ENCODE results near the gene LMO2.

Gene LMO2

GRCh38 chr11:33931067-33931466 lies 39.2 kb upstream of the LMO2 start:
- TF ChIP-seq CTCF (conservative IDR thresholded peaks at IDR 0.05; ENCODE audit: low read depth, low read length), result no peak
- Histone ChIP-seq H3K4me3 (IDR thresholded peaks at IDR 0.05; ENCODE audit: insufficient read depth, low read depth, low read length) (no peak overlapping the region), H3K4me2 (no peak overlapping the region), H3K36me3 (ENCODE audit: insufficient read depth) (no peaks in the 10 kb centered on the region), H2AFZ (ENCODE audit: low read depth) (no peak overlapping the region), H3K9ac (no peak overlapping the region), H3K27me3 (ENCODE audit: insufficient read depth, low read depth) (no peaks in the 10 kb centered on the region), H3K4me1 (ENCODE audit: low read depth, poor library complexity, severe bottlenecking) (no peaks in the 10 kb centered on the region), H3K79me2 (ENCODE audit: insufficient read depth, low read depth) (no peaks in the 10 kb centered on the region), H3K27ac (no peak overlapping the region), H4K20me1 (ENCODE audit: insufficient read depth) (no peaks in the 10 kb centered on the region)

- Histone ChIP-seq H3K36me3 (ENCODE audit: insufficient read depth) (no peaks in the 10 kb centered on the region), H3K4me3 (IDR thresholded peaks at IDR 0.05; ENCODE audit: insufficient read depth, low read depth, low read length) (no peak overlapping the region), H3K4me1 (ENCODE audit: low read depth, poor library complexity, severe bottlenecking) (no peaks in the 10 kb centered on the region), H3K27me3 (ENCODE audit: insufficient read depth, low read depth) (no peaks in the 10 kb centered on the region), H2AFZ (ENCODE audit: low read depth) (no peak overlapping the region), H3K9ac (no peak overlapping the region), H3K27ac (no peak overlapping the region), H3K79me2 (ENCODE audit: insufficient read depth, low read depth) (no peaks in the 10 kb centered on the region), H3K4me2 (no peak overlapping the region), H4K20me1 (ENCODE audit: insufficient read depth) (no peaks in the 10 kb centered on the region)
- no peak for TF ChIP-seq CTCF (conservative IDR thresholded peaks at IDR 0.05; ENCODE audit: low read depth, low read length)
Measured at GRCh38 chr11:33930317-33931021, 38.6 kb upstream of the LMO2 start.

- H3K4me2 ChIP-seq, result no peak overlapping the region
- H3K9ac ChIP-seq, result no peak overlapping the region
- H2AFZ ChIP-seq (ENCODE audit: low read depth), result no peak overlapping the region
- no peaks in the 10 kb centered on the region for H3K36me3 ChIP-seq (ENCODE audit: insufficient read depth)
- no peak overlapping the region for H3K4me3 ChIP-seq (IDR thresholded peaks at IDR 0.05; ENCODE audit: insufficient read depth, low read depth, low read length)
- no peaks in the 10 kb centered on the region for H4K20me1 ChIP-seq (ENCODE audit: insufficient read depth)
- H3K27ac ChIP-seq, result no peak overlapping the region
- no peaks in the 10 kb centered on the region for H3K79me2 ChIP-seq (ENCODE audit: insufficient read depth, low read depth)
- H3K27me3 ChIP-seq (ENCODE audit: insufficient read depth, low read depth), result no peaks in the 10 kb centered on the region
- TF ChIP-seq CTCF (conservative IDR thresholded peaks at IDR 0.05; ENCODE audit: low read depth, low read length), result no peak
- H3K4me1 ChIP-seq (ENCODE audit: low read depth, poor library complexity, severe bottlenecking), result no peaks in the 10 kb centered on the region
Measured at GRCh38 chr11:33928564-33928963, 36.7 kb upstream of the LMO2 start.

GRCh38 chr11:33926671-33927552 lies 35.0 kb upstream of the LMO2 start:
- H2AFZ ChIP-seq (ENCODE audit: low read depth), result no peak overlapping the region
- no peak for TF ChIP-seq CTCF (conservative IDR thresholded peaks at IDR 0.05; ENCODE audit: low read depth, low read length)
- H3K4me3 ChIP-seq (IDR thresholded peaks at IDR 0.05; ENCODE audit: insufficient read depth, low read depth, low read length), result no peak overlapping the region
- H3K4me1 ChIP-seq (ENCODE audit: low read depth, poor library complexity, severe bottlenecking), result no peaks in the 10 kb centered on the region
- H4K20me1 ChIP-seq (ENCODE audit: insufficient read depth), result no peaks in the 10 kb centered on the region
- no peak overlapping the region for H3K4me2 ChIP-seq
- no peak overlapping the region for H3K27ac ChIP-seq
- no peaks in the 10 kb centered on the region for H3K79me2 ChIP-seq (ENCODE audit: insufficient read depth, low read depth)
- H3K36me3 ChIP-seq (ENCODE audit: insufficient read depth), result no peaks in the 10 kb centered on the region
- H3K27me3 ChIP-seq (ENCODE audit: insufficient read depth, low read depth), result no peaks in the 10 kb centered on the region
- H3K9ac ChIP-seq, result no peak overlapping the region
